Neural progenitor cell (in vitro differentiated cells): Measurements from ENCODE around the gene FMN1. TPM values are rescaled to one million over a fixed set of nuclear protein-coding genes. Genes with fewer than 3 reads are reported as not detected.

Experiments used
- DNase-seq: peaks from one replicate; pipeline ENCODE4 v3.0.0-alpha.2; 2016; ENCODE audit warnings: low spot score
- H2AFZ ChIP-seq: fragments of 200-600 bp; sonication (generic); replicated peaks from 2 replicates; pipeline ENCODE4 v1.6.1; 2016; ENCODE audit warnings: antibody characterized with exemption
- H3F3A ChIP-seq: fragments of 200-600 bp; sonication (generic); 2 replicates; pipeline ENCODE4 v1.6.1; 2016; ENCODE audit warnings: antibody characterized with exemption, low read depth
- H3K27ac ChIP-seq: fragments of 200-600 bp; sonication (generic); 2 replicates; pipeline ENCODE4 v1.5.1; 2016; ENCODE audit warnings: mild to moderate bottlenecking
- H3K27me3 ChIP-seq: fragments of 200-600 bp; sonication (generic); 2 replicates; pipeline ENCODE4 v1.6.1; 2016; ENCODE audit warnings: mild to moderate bottlenecking, moderate library complexity
- H3K36me3 ChIP-seq: fragments of 200-600 bp; sonication (generic); 2 replicates; pipeline ENCODE4 v1.5.1; 2016
- H3K4me1 ChIP-seq: fragments of 200-600 bp; sonication (generic); 2 replicates; pipeline ENCODE4 v1.6.1; 2016; ENCODE audit warnings: mixed run types
- H3K4me2 ChIP-seq: fragments of 200-600 bp; sonication (generic); 2 replicates; pipeline ENCODE4 v1.6.1; 2016
- H3K4me3 ChIP-seq: fragments of 200-600 bp; sonication (generic); 2 replicates; pipeline ENCODE4 v1.5.1; 2016
- H3K79me2 ChIP-seq: fragments of 200-600 bp; sonication (generic); 2 replicates; pipeline ENCODE4 v1.6.1; 2016; ENCODE audit warnings: low read depth
- H3K9ac ChIP-seq: fragments of 200-600 bp; sonication (generic); 2 replicates; pipeline ENCODE4 v1.6.1; 2016
- H3K9me3 ChIP-seq: fragments of 200-600 bp; sonication (generic); 2 replicates; pipeline ENCODE4 v1.5.1; 2016; ENCODE audit warnings: low read depth
- H4K20me1 ChIP-seq: fragments of 200-600 bp; sonication (generic); 2 replicates; pipeline ENCODE4 v1.6.1; 2016; ENCODE audit warnings: low read depth
- H3K27ac Mint-ChIP-seq: 3 replicates; pipeline ENCODE4 v1.8.0; 2021; ENCODE audit warnings: mixed read lengths
- H3K27me3 Mint-ChIP-seq: 2 replicates; pipeline ENCODE4 v1.8.0; 2022; ENCODE audit warnings: low read depth, mild to moderate bottlenecking, inconsistent platforms, moderate library complexity, mixed read lengths; ENCODE audit not compliant: insufficient read depth
- H3K36me3 Mint-ChIP-seq: 3 replicates; pipeline ENCODE4 v1.8.0; 2021; ENCODE audit warnings: mixed read lengths
- H3K4me1 Mint-ChIP-seq: 3 replicates; pipeline ENCODE4 v1.8.0; 2021; ENCODE audit warnings: mixed read lengths
- H3K4me3 Mint-ChIP-seq: 3 replicates; pipeline ENCODE4 v1.8.0; 2021; ENCODE audit warnings: mild to moderate bottlenecking, moderate library complexity, mixed read lengths
- H3K9me3 Mint-ChIP-seq: 3 replicates; pipeline ENCODE4 v1.8.0; 2020; ENCODE audit warnings: mixed read lengths
- EZH2 ChIP-seq: fragments of 200-600 bp; sonication (generic); IDR thresholded peaks from 2 replicates; pipeline ENCODE4 v1.6.1; 2017; ENCODE audit warnings: antibody characterized with exemption, mild to moderate bottlenecking, moderate library complexity
- EZH2phosphoT487 ChIP-seq: fragments of 200-600 bp; sonication (generic); IDR thresholded peaks from 2 replicates; pipeline ENCODE4 v1.6.1; 2017; ENCODE audit warnings: antibody characterized with exemption
- total RNA-seq: library from RNA; depleted of rRNA; stranded (reverse); fragments of >200 nt; gene quantifications from 2 replicates; pipeline ENCODE4 v1.2.3, GENCODE V29; 2015; ENCODE audit warnings: low replicate concordance
- TF ChIP-seq, protein P1 (sequence below): fragments of 200-600 bp; sonication (generic); IDR thresholded peaks from 2 replicates; pipeline ENCODE4 v1.5.1; 2017; ENCODE audit warnings: antibody characterized with exemption, mild to moderate bottlenecking

Gene FMN1
- total RNA-seq, 1 donor from 2014 or later = 5.7 TPM

DNA sequence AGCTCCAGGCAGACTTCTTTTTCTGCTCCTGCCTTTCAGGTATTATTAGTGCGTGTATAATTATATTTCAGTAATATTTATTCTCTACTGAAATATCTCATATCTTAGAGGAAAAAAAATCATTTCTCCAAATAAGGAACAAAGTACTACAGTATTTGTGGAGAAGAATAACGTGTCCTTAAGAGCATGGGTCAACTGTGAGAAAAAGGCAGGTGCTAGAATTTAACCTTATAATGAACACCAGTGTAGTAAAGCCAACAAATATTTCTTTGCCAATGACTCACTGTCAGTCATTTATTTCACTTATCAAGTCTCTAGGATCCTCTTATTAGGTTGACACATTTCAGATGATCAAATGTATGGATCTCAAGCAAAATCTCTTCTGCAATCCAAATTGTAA lies 293.3 kb downstream of the FMN1 start:
- no peak overlapping the region for H3K27ac ChIP-seq
- no peaks in the 10 kb centered on the region for H3K36me3 ChIP-seq
- H3K4me3 Mint-ChIP-seq = no peak overlapping the region
- peaks cover 40% of the 10 kb centered on the region for H3F3A ChIP-seq
- peaks cover 29% of the 10 kb centered on the region for H3K4me1 Mint-ChIP-seq
- peaks cover 2% of the 10 kb centered on the region for H3K9me3 Mint-ChIP-seq
- no peak overlapping the region for H3K4me3 ChIP-seq
- H3K36me3 Mint-ChIP-seq = peaks cover 2% of the 10 kb centered on the region
- TF ChIP-seq, protein P1, sequence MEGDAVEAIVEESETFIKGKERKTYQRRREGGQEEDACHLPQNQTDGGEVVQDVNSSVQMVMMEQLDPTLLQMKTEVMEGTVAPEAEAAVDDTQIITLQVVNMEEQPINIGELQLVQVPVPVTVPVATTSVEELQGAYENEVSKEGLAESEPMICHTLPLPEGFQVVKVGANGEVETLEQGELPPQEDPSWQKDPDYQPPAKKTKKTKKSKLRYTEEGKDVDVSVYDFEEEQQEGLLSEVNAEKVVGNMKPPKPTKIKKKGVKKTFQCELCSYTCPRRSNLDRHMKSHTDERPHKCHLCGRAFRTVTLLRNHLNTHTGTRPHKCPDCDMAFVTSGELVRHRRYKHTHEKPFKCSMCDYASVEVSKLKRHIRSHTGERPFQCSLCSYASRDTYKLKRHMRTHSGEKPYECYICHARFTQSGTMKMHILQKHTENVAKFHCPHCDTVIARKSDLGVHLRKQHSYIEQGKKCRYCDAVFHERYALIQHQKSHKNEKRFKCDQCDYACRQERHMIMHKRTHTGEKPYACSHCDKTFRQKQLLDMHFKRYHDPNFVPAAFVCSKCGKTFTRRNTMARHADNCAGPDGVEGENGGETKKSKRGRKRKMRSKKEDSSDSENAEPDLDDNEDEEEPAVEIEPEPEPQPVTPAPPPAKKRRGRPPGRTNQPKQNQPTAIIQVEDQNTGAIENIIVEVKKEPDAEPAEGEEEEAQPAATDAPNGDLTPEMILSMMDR = no peak
- no peak for TF ChIP-seq EZH2
- no peak for TF ChIP-seq EZH2phosphoT487
- no peak overlapping the region for H2AFZ ChIP-seq
- H3K9ac ChIP-seq = no peak overlapping the region
- H3K9me3 ChIP-seq = no peaks in the 10 kb centered on the region
- no peak overlapping the region for H3K4me2 ChIP-seq
- no peaks in the 10 kb centered on the region for H4K20me1 ChIP-seq
- H3K27ac Mint-ChIP-seq = no peak overlapping the region
- no peak for DNase-seq
- peaks cover 44% of the 10 kb centered on the region for H3K4me1 ChIP-seq
- no peaks in the 10 kb centered on the region for H3K27me3 Mint-ChIP-seq
- no peaks in the 10 kb centered on the region for H3K79me2 ChIP-seq
- no peaks in the 10 kb centered on the region for H3K27me3 ChIP-seq

DNA sequence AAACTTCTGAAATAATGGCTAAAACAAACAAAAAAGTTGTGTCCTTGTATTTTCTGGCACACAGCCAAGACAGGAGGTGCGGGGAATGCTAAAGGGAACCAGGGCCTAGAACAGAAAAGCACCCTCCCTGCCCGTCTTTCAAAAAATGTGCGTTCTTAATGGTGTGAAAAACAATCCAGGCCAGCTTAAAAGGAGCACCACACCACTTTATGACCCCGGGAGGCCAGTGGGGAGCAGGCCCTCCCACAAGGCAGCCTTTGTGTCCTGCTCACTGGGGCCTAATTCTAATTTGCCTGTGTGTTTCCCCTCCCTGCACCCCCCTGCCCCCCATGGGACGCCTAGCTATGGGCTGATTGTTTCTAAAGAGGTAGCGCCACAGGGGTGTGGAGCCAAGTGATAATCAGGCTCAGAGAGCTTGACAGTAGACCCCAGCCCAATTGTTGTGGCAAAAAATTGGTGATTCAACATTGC lies 295.4 kb downstream of the FMN1 start:
- H3K27me3 ChIP-seq = no peaks in the 10 kb centered on the region
- H3K4me1 ChIP-seq = peaks cover 44% of the 10 kb centered on the region
- no peaks in the 10 kb centered on the region for H4K20me1 ChIP-seq
- no peak overlapping the region for H3K9ac ChIP-seq
- H3K27ac Mint-ChIP-seq = peak overlapping the region; percentile 48
- TF ChIP-seq EZH2phosphoT487 (peak; percentile 79), EZH2 (peak; percentile 37)
- TF ChIP-seq, protein P1 = no peak
- peak overlapping the region; percentile 8 for H3K4me3 ChIP-seq
- H3K27ac ChIP-seq = peak overlapping the region; percentile 94
- DNase-seq = peak; percentile 92
- peaks cover 2% of the 10 kb centered on the region for H3K36me3 Mint-ChIP-seq
- peak overlapping the region; percentile 66 for H3K4me2 ChIP-seq
- H3K36me3 ChIP-seq = no peaks in the 10 kb centered on the region
- no peaks in the 10 kb centered on the region for H3K27me3 Mint-ChIP-seq
- peaks cover 40% of the 10 kb centered on the region for H3F3A ChIP-seq
- H3K4me1 Mint-ChIP-seq = peaks cover 29% of the 10 kb centered on the region
- peaks cover 2% of the 10 kb centered on the region for H3K9me3 Mint-ChIP-seq
- no peaks in the 10 kb centered on the region for H3K9me3 ChIP-seq
- H3K4me3 Mint-ChIP-seq = peak overlapping the region; percentile 22
- no peak overlapping the region for H2AFZ ChIP-seq
- no peaks in the 10 kb centered on the region for H3K79me2 ChIP-seq

DNA sequence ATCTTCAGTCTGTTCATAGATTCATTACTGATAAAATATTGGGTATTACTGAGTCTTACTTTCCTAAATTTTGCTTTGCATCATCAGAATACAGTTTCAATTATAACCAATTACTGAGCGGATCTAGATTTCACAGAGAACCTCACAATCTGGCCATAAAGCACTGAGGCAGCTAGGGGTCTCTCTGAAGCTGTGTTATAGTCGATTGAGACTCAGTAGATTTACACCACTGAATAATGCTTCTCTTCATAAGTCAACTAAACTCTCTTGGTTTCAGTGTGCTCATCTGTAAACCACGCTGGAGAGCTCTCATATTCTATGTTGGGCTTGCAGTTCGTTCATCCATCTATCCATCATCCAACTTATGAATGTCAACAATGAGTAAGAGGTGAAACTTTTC lies 296.1 kb downstream of the FMN1 start:
- peak overlapping the region; percentile 48 for H3K27ac Mint-ChIP-seq
- H3K36me3 Mint-ChIP-seq = no peaks in the 10 kb centered on the region
- H3K4me3 ChIP-seq = no peak overlapping the region
- no peaks in the 10 kb centered on the region for H3K9me3 Mint-ChIP-seq
- H4K20me1 ChIP-seq = no peaks in the 10 kb centered on the region
- H3K9ac ChIP-seq = no peak overlapping the region
- peak overlapping the region; percentile 66 for H3K4me2 ChIP-seq
- peaks cover 44% of the 10 kb centered on the region for H3K4me1 ChIP-seq
- H3K4me1 Mint-ChIP-seq = peaks cover 29% of the 10 kb centered on the region
- H3K36me3 ChIP-seq = no peaks in the 10 kb centered on the region
- H3K9me3 ChIP-seq = no peaks in the 10 kb centered on the region
- peak overlapping the region; percentile 94 for H3K27ac ChIP-seq
- no peak overlapping the region for H2AFZ ChIP-seq
- H3F3A ChIP-seq = peaks cover 40% of the 10 kb centered on the region
- H3K79me2 ChIP-seq = no peaks in the 10 kb centered on the region
- H3K27me3 ChIP-seq = no peaks in the 10 kb centered on the region
- no peaks in the 10 kb centered on the region for H3K27me3 Mint-ChIP-seq
- TF ChIP-seq EZH2 (no peak), EZH2phosphoT487 (no peak)
- TF ChIP-seq, protein P1 = no peak
- H3K4me3 Mint-ChIP-seq = no peak overlapping the region
- DNase-seq = no peak
